H1 (cell line): ENCODE measurements around the gene GPR52. TPM values are rescaled to one million over a fixed set of nuclear protein-coding genes. Genes with fewer than 3 reads are reported as not detected.

Source experiments
- CTCF ChIA-PET: fragments of 300-600 bp; sonication (Branson Sonifier 250); formaldehyde crosslinking; loops from one replicate; lab custom pipeline; 2021; ENCODE audit not compliant: partially characterized antibody; lab: Charles Lee
- POLR2A ChIA-PET: fragments of 300-600 bp; sonication (Branson Sonifier 250); formaldehyde crosslinking; loops from one replicate; lab custom pipeline; 2021; ENCODE audit warnings: inconsistent platforms; ENCODE audit not compliant: partially characterized antibody; lab: Charles Lee
- DNase-seq, 2 experiments: peaks; one replicate each; pipeline versions ENCODE4 v3.0.0 to v3.0.0-alpha.2; 2010 to 2022; ENCODE audit warnings: low spot score in 2 of 2, low read depth in 1 of 2, mixed read lengths in 1 of 2
- FAIRE-seq: peaks from 2 replicates; lab custom pipeline; 2011; peaks lifted over from hg19 to GRCh38; lab: Jason Lieb, UNC
- H2AFZ ChIP-seq: 2 replicates; pipeline ENCODE4 v1.8.1; 2012; ENCODE audit warnings: low read length, inconsistent platforms
- H2AK5ac ChIP-seq: 2 replicates; pipeline ENCODE4 v1.6.1; 2013; ENCODE audit warnings: low read depth, low read length
- H2BK120ac ChIP-seq: replicated peaks from 2 replicates; pipeline ENCODE3; 2013; ENCODE audit warnings: low read depth, low read length, inconsistent platforms
- H2BK12ac ChIP-seq: 2 replicates; pipeline ENCODE4 v1.6.1; 2013; ENCODE audit warnings: low read depth, low read length
- H2BK15ac ChIP-seq: 2 replicates; pipeline ENCODE4 v1.6.1; 2013; ENCODE audit warnings: low read length
- H2BK20ac ChIP-seq: 2 replicates; pipeline ENCODE4 v1.6.1; 2013; ENCODE audit warnings: low read length
- H2BK5ac ChIP-seq: 2 replicates; pipeline ENCODE4 v1.6.1; 2013; ENCODE audit warnings: low read depth, low read length
- H3K14ac ChIP-seq: 2 replicates; pipeline ENCODE4 v1.6.1; 2013; ENCODE audit warnings: inconsistent platforms; ENCODE audit not compliant: insufficient read length
- H3K18ac ChIP-seq: 2 replicates; pipeline ENCODE4 v1.6.1; 2013; ENCODE audit warnings: low read length; ENCODE audit errors: extremely low read depth
- H3K23ac ChIP-seq: 2 replicates; pipeline ENCODE4 v1.6.1; 2013; ENCODE audit warnings: inconsistent platforms; ENCODE audit not compliant: insufficient read length
- H3K23me2 ChIP-seq: 2 replicates; pipeline ENCODE4 v1.6.1; 2013; ENCODE audit warnings: low read depth, low read length
- H3K27ac ChIP-seq: 2 replicates; pipeline ENCODE4 v1.6.1; 2011; ENCODE audit warnings: low read depth, low read length, inconsistent platforms
- H3K27me3 ChIP-seq, 4 experiments: replicated peaks in 1 of 4; 1 replicate in 1 of 4; 2 replicates in 3 of 4; pipeline versions ENCODE4 v1.6.1 to v1.8.1; 2011 to 2013; ENCODE audit warnings: low read length in 3 of 4, mild to moderate bottlenecking in 3 of 4, inconsistent platforms in 2 of 4, mixed read lengths in 2 of 4, moderate library complexity in 1 of 4; ENCODE audit not compliant: control insufficient read depth in 3 of 4, insufficient read depth in 3 of 4; ENCODE audit errors: extremely low read depth in 1 of 4
- H3K36me3 ChIP-seq, 4 experiments: 2 replicates each; pipeline versions ENCODE4 v1.6.1 to v1.8.1; 2011 to 2013; ENCODE audit warnings: mild to moderate bottlenecking in 4 of 4, low read length in 3 of 4, moderate library complexity in 2 of 4, control low read depth in 1 of 4, inconsistent platforms in 1 of 4; ENCODE audit not compliant: insufficient read depth in 4 of 4, control insufficient read depth in 2 of 4
- H3K4ac ChIP-seq: replicated peaks from 2 replicates; pipeline ENCODE3; 2013; ENCODE audit warnings: low read length, low read depth, mixed read lengths, inconsistent platforms; ENCODE audit not compliant: insufficient read length
- H3K4me1 ChIP-seq, 4 experiments: replicated peaks in 1 of 4; 1 replicate in 1 of 4; 2 replicates in 3 of 4; pipeline versions ENCODE4 v1.6.1 to v1.8.1; 2011 to 2013; ENCODE audit warnings: low read length in 3 of 4, inconsistent platforms in 2 of 4, mixed read lengths in 1 of 4; ENCODE audit not compliant: insufficient read depth in 4 of 4, control insufficient read depth in 3 of 4
- H3K4me2 ChIP-seq, 2 experiments: 2 replicates each; pipeline versions ENCODE4 v1.6.1 to v1.8.1; 2011 to 2013; ENCODE audit warnings: low read depth in 2 of 2, low read length in 2 of 2, control low read depth in 1 of 2, inconsistent platforms in 1 of 2, mild to moderate bottlenecking in 1 of 2; ENCODE audit not compliant: insufficient read depth in 1 of 2
- H3K4me3 ChIP-seq, 4 experiments: fragments of 200-600, 300-600 bp in 1 of 4; sonication (generic), shearing (Covaris generic), sonication (Bioruptor Twin) in 1 of 4; 2 replicates each; pipeline versions ENCODE4 v1.5.1 to v1.8.1; 2011 to 2016; ENCODE audit warnings: low read length in 4 of 4, low read depth in 3 of 4, control low read depth in 2 of 4, inconsistent platforms in 2 of 4, mild to moderate bottlenecking in 2 of 4, mixed read lengths in 1 of 4, moderate library complexity in 1 of 4; ENCODE audit not compliant: insufficient read depth in 2 of 4; ENCODE audit errors: extremely low read depth in 1 of 4
- H3K56ac ChIP-seq: replicated peaks from 2 replicates; pipeline ENCODE3; 2013; ENCODE audit warnings: low read depth, mild to moderate bottlenecking, mixed read lengths, low read length, inconsistent platforms; ENCODE audit not compliant: insufficient read length
- H3K79me1 ChIP-seq: 2 replicates; pipeline ENCODE4 v1.6.1; 2013; ENCODE audit warnings: low read depth, low read length, control low read depth
- H3K79me2 ChIP-seq, 2 experiments: 2 replicates each; pipeline versions ENCODE4 v1.6.1 to v1.8.1; 2012 to 2013; ENCODE audit warnings: low read length in 2 of 2, mild to moderate bottlenecking in 2 of 2, inconsistent platforms in 1 of 2; ENCODE audit not compliant: insufficient read depth in 2 of 2, control insufficient read depth in 1 of 2
- H3K9ac ChIP-seq, 4 experiments: replicated peaks in 1 of 4; 1 replicate in 1 of 4; 2 replicates in 3 of 4; pipeline versions ENCODE4 v1.6.1 to v1.8.1; 2011 to 2013; ENCODE audit warnings: low read depth in 3 of 4, low read length in 3 of 4, control low read depth in 2 of 4, mild to moderate bottlenecking in 2 of 4, moderate library complexity in 2 of 4, inconsistent platforms in 1 of 4; ENCODE audit errors: extremely low read depth in 1 of 4
- H3K9me3 ChIP-seq, 2 experiments: 2 replicates each; pipeline versions ENCODE4 v1.6.1 to v1.8.1; 2012 to 2013; ENCODE audit warnings: mild to moderate bottlenecking in 2 of 2, moderate library complexity in 2 of 2, control low read depth in 1 of 2, inconsistent platforms in 1 of 2, low read depth in 1 of 2, low read length in 1 of 2, mixed read lengths in 1 of 2; ENCODE audit not compliant: insufficient read depth in 2 of 2
- H4K20me1 ChIP-seq, 2 experiments: replicated peaks in 1 of 2; 2 replicates each; pipeline versions ENCODE3 to v1.8.1; 2011 to 2013; ENCODE audit warnings: inconsistent platforms in 2 of 2, low read length in 2 of 2, mild to moderate bottlenecking in 1 of 2; ENCODE audit not compliant: insufficient read depth in 2 of 2, control insufficient read depth in 1 of 2
- H4K5ac ChIP-seq: 2 replicates; pipeline ENCODE4 v1.6.1; 2013; ENCODE audit warnings: low read length, low read depth, mixed read lengths, inconsistent platforms; ENCODE audit not compliant: insufficient read length
- H4K8ac ChIP-seq: 2 replicates; pipeline ENCODE4 v1.8.0; 2013; ENCODE audit warnings: mild to moderate bottlenecking, moderate library complexity, low read length, inconsistent platforms; ENCODE audit not compliant: insufficient read depth; ENCODE audit errors: extremely low read depth
- H4K91ac ChIP-seq: replicated peaks from 2 replicates; pipeline ENCODE3; 2013; ENCODE audit warnings: low read length, mixed read lengths, inconsistent platforms; ENCODE audit not compliant: insufficient read length
- ASH2L ChIP-seq: fragments of 200-600, 300-600 bp; sonication (generic); IDR thresholded peaks from one replicate; pipeline ENCODE4 v1.7.1; 2017; ENCODE audit warnings: low read length
- EZH2 ChIP-seq: fragments of 200-600 bp; sonication (generic); IDR thresholded peaks from 2 replicates; pipeline ENCODE4 v1.7.1; 2012; ENCODE audit warnings: low read depth, mild to moderate bottlenecking, moderate library complexity, low read length, inconsistent platforms; ENCODE audit not compliant: severe bottlenecking
- FOSL1 ChIP-seq: IDR thresholded peaks from 2 replicates; pipeline ENCODE4 v1.6.1; 2011; ENCODE audit warnings: mild to moderate bottlenecking, low read depth, low read length, moderate library complexity; ENCODE audit not compliant: insufficient read depth
- GABPA ChIP-seq: IDR thresholded peaks from 2 replicates; pipeline ENCODE4 v1.6.1; 2011; ENCODE audit warnings: mild to moderate bottlenecking, low read length, moderate library complexity, borderline replicate concordance; ENCODE audit not compliant: insufficient read depth
- PHF8 ChIP-seq: fragments of 200-600 bp; sonication (generic); conservative IDR thresholded peaks from 2 replicates; pipeline ENCODE4 v1.7.1; 2012; ENCODE audit warnings: low read depth, mild to moderate bottlenecking, inconsistent platforms, low read length, moderate library complexity
- RBBP5 ChIP-seq: IDR thresholded peaks from 2 replicates; pipeline ENCODE4 v1.7.1; 2012; ENCODE audit warnings: low read depth, mild to moderate bottlenecking, inconsistent platforms, low read length, moderate library complexity, borderline replicate concordance
- RXRA ChIP-seq: IDR thresholded peaks from 2 replicates; pipeline ENCODE4 v1.6.1; 2011; ENCODE audit warnings: low read depth, mild to moderate bottlenecking, low read length, moderate library complexity; ENCODE audit not compliant: insufficient read depth
- TAF1 ChIP-seq: IDR thresholded peaks from 2 replicates; pipeline ENCODE4 v1.6.1; 2011; ENCODE audit warnings: mild to moderate bottlenecking, low read depth, low read length
- TEAD4 ChIP-seq: IDR thresholded peaks from 2 replicates; pipeline ENCODE4 v1.6.1; 2012; ENCODE audit warnings: low read depth, low read length, inconsistent platforms, mixed read lengths
- ZNF274 ChIP-seq: IDR thresholded peaks from 2 replicates; pipeline ENCODE4 v1.7.0; 2012; ENCODE audit warnings: low read length, borderline replicate concordance; ENCODE audit errors: extremely low read depth
- WGBS, 2 experiments: shearing (Covaris generic) in 1 of 2; methylation state at CpG; one replicate each; pipeline versions ENCODE4 v1.1.6 to v1.1.7; 2013 to 2015; ENCODE audit warnings: low lambda C conversion rate in 2 of 2, mixed read lengths in 2 of 2, inconsistent platforms in 1 of 2, low coverage in 1 of 2, missing lambda C conversion rate in 1 of 2; ENCODE audit not compliant: insufficient replicate concordance in 2 of 2, insufficient coverage in 1 of 2, insufficient read length in 1 of 2; ENCODE audit errors: extremely low coverage in 1 of 2, missing lambda C conversion rate in 1 of 2; 5-methylcytosine and 5-hydroxymethylcytosine counted together
- polyA plus RNA-seq, 7 experiments: library from polyadenylated mRNA; depleted of rRNA in 3 of 7; stranded (reverse) in 5 of 7; unstranded in 2 of 7; fragments of >200 nt in 5 of 7; fragments of 200-250 nt in 2 of 7; gene quantifications; 1 replicate in 5 of 7; 2 replicates in 1 of 7; 4 replicates in 1 of 7; pipeline versions ENCODE4 v1.2.1 to v1.2.3, GENCODE V29; 2011 to 2013; ENCODE audit warnings: missing spikeins in 2 of 7, mixed read lengths in 2 of 7
- total RNA-seq: library from RNA; stranded (reverse); fragmentation: NEBNext Ultra II Directional; extraction: Animal tissue kit (Norgen Biotek cat#: 25700); gene quantifications from 2 replicates; pipeline ENCODE4 v1.2.1, GENCODE V29; 2021

The GPR52 gene
- total and polyA plus RNA-seq, 2 of the 8 experiments (the other 6 are each of a cell fraction or from before 2014, with no cell fraction given): 0.24 to 0.63 TPM

DNA sequence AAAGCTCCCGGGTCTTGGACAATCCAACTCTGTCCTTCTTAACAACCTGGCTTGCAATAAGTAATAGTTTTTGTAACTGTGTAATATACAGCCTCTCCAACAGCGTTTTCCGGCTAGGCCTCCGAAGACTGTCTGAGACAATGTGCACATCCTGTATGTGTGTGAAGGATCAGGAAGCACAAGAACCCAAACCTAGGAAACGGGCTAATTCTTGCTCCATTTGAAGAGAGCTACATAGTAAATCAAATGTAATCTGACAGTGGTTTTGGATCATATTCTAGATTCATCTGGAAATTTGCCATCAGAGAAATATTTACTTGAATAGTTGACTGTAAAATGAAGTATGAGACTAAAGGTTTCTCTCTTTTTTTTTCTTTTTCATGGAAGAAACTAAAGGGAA is 1.2 kb downstream of the GPR52 start:
- Histone ChIP-seq H3K23me2 (no peaks in the 10 kb centered on the region), H3K79me2 (no peaks in the 10 kb centered on the region), H2BK120ac (no peak overlapping the region), H4K20me1 (no peaks in the 10 kb centered on the region), H2BK20ac (no peak overlapping the region), H2BK15ac (no peak overlapping the region), H3K18ac (no peak overlapping the region), H3K36me3 (no peaks in the 10 kb centered on the region), H4K8ac (no peak overlapping the region), H3K23ac (no peak overlapping the region)
- POLR2A ChIA-PET: no interaction called here
- TF ChIP-seq RXRA: no peak
- no peak for TF ChIP-seq TEAD4
- no peak for TF ChIP-seq PHF8
- no peak for TF ChIP-seq EZH2
- no peak for TF ChIP-seq ASH2L
- TF ChIP-seq ZNF274: no peak
- TF ChIP-seq TAF1: no peak
- no peak for TF ChIP-seq GABPA
- no peak for TF ChIP-seq FOSL1
- TF ChIP-seq RBBP5: no peak
- TF ChIP-seq, all 59 proteins: peak for 0
- Histone ChIP-seq H2AFZ (no peak overlapping the region), H4K5ac (no peak overlapping the region), H3K56ac (no peak overlapping the region), H2BK5ac (no peak overlapping the region), H2BK12ac (no peak overlapping the region), H3K4me3 (no peak overlapping the region), H3K4ac (no peak overlapping the region), H3K9ac (no peak overlapping the region), H3K79me1 (no peaks in the 10 kb centered on the region), H2AK5ac (no peak overlapping the region), H3K4me1 (peaks cover 0 to 6% (median 3%) of the 10 kb centered on the region in 4 experiments; a peak in 1 of 7 replicates), H3K27me3 (no peaks in the 10 kb centered on the region), H3K9me3 (no peaks in the 10 kb centered on the region), H3K4me2 (no peak overlapping the region), H3K27ac (no peak overlapping the region), H4K91ac (no peak overlapping the region), H3K14ac (no peak overlapping the region)
- CTCF ChIA-PET: interaction anchor here (0.9 to 1.5 kb wide), 2 partner anchors 17 to 290 kb away, joined by 4 read pairs; no protein-coding TSS in a partner anchor
- DNase-seq (no peak), FAIRE-seq (no peak)
- 93% methylated on average over 5 of the region's 5 CpGs; no CpG with 5 or more reads in 1 of the 2 experiments for WGBS, 2 experiments
